ENCODE results near the gene SCAMP1. TPM values are rescaled to one million over a fixed set of nuclear protein-coding genes. Genes with fewer than 3 reads are reported as not detected.

The SCAMP1 gene

DNA sequence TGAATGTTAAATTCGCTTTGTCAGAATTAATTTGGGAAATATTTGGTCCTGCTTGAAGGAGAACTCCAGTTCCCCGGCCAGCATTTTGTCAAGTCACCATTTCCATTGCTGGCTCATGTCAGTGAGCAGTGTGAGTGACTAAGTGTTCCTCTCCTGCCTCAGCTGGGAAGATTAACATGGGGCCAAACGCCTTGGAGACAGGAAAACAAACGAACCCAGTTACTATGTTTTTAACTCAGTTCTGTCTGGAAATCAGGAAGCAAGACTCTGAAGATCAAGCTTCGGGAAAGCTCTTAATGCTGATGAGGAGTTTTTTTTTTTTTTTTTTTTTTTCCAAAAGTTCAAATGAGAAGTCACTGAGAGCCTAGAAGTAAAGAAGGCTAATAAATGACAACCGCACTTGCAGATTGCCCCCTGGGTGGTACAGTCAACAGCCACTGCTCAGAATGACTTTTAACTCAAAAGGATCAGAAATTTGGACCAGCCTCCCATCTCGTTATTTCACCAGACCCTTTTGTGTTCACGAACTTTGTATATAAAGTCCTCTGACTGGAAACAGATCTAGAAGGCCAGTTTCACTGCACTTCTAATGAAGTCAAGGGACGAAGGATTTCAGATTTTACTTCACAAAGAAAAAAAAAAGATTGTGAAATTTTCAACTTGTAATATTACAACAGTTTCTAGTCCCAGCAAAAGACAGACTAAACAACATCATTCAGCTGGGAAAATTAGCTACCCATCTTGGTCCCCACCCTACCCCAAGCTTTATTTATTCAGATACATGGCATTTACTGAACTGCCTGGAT lies 166.8 kb downstream of the SCAMP1 start:
- no peak overlapping the region for H4K8ac ChIP-seq (ENCODE audit: low read length)
- H2AFZ ChIP-seq (ENCODE audit: low read depth, low read length) = no peak overlapping the region
- peak overlapping the region; percentile 94 for H3K9ac ChIP-seq (ENCODE audit: low read length)
- H3K14ac ChIP-seq (ENCODE audit: low read length in 2 of 2) = no peak overlapping the region
- H3K9me3 ChIP-seq (ENCODE audit: control insufficient read depth, low read length) = no peaks in the 10 kb centered on the region
- no peak overlapping the region for H2BK120ac ChIP-seq (ENCODE audit: low read depth, low read length)
- H3K18ac ChIP-seq (ENCODE audit: low read depth in 1 of 2, low read length in 2 of 2) = no peak overlapping the region
- peaks cover 0 to 8% of the 10 kb centered on the region in 2 experiments for H3K36me3 ChIP-seq (ENCODE audit: control insufficient read depth in 1 of 2, insufficient read depth in 2 of 2, low read depth in 1 of 2, low read length in 2 of 2)
- no peak overlapping the region for H2BK5ac ChIP-seq (ENCODE audit: low read depth, low read length, poor library complexity, severe bottlenecking)
- peaks cover 11% of the 10 kb centered on the region for H3K79me1 ChIP-seq (replicated peaks; ENCODE audit: low read length, poor library complexity, severe bottlenecking)
- peak; percentile 99 for DNase-seq
- no peak overlapping the region for H2BK15ac ChIP-seq (ENCODE audit: low read depth, poor library complexity, severe bottlenecking)
- no peak overlapping the region for H3K23ac ChIP-seq (ENCODE audit: low read length in 2 of 2)
- no peak overlapping the region for H2AK5ac ChIP-seq (ENCODE audit: low read length, severe bottlenecking)
- 26% methylated on average over 8 of the region's 9 CpGs for WGBS
- no peaks in the 10 kb centered on the region for H3K27me3 ChIP-seq (ENCODE audit: control insufficient read depth in 1 of 2, insufficient read depth in 1 of 2, low read length in 2 of 2)
- peak overlapping the region in 1 of 2 experiments; percentile 7 for H3K4me3 ChIP-seq (ENCODE audit: insufficient read depth in 1 of 2, low read depth in 1 of 2, low read length in 2 of 2)
- H2BK12ac ChIP-seq (ENCODE audit: low read length in 2 of 2) = peak overlapping the region in 1 of 2 experiments; percentile 54
- H4K91ac ChIP-seq (ENCODE audit: low read length) = no peak overlapping the region
- no peak overlapping the region for H3K4me2 ChIP-seq (ENCODE audit: low read length, poor library complexity, severe bottlenecking)
- H3K27ac ChIP-seq (ENCODE audit: low read length, poor library complexity, severe bottlenecking) = no peak overlapping the region
- peak overlapping the region in 1 of 2 experiments; percentile 71 for H3K4ac ChIP-seq (ENCODE audit: low read depth in 1 of 2, low read length in 2 of 2)
- H3K4me1 ChIP-seq (ENCODE audit: control insufficient read depth, insufficient read depth, low read depth, low read length) = peaks cover 10% of the 10 kb centered on the region

DNA sequence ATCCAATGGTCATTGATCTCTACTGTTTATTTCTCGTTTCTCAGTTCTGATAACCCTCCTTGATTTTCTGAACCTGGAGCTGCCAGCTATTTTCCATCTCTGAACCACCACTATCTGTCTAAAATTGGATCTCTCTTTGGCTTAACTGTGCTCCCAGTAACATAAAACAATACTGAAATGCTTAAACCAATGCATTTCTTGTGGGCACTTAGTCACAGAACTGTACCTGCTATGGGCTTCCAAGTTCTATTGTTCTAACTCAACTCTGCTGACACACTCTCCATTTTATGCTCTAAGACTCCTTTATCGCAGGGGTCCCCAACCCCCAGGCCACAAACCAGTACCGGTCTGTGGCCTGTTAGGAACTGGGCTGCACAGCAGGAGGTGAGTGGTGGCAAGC lies 167.5 kb downstream of the SCAMP1 start:
- Histone ChIP-seq H3K14ac (ENCODE audit: low read length in 2 of 2) (peak overlapping the region in 1 of 2 experiments; percentile 36), H4K8ac (ENCODE audit: low read length) (no peak overlapping the region), H3K23ac (ENCODE audit: low read length in 2 of 2) (no peak overlapping the region), H3K4ac (ENCODE audit: low read depth in 1 of 2, low read length in 2 of 2) (peak overlapping the region; percentile 39 to 78), H3K27ac (ENCODE audit: low read length, poor library complexity, severe bottlenecking) (no peak overlapping the region), H3K4me3 (ENCODE audit: insufficient read depth in 1 of 2, low read depth in 1 of 2, low read length in 2 of 2) (no peak overlapping the region), H2BK5ac (ENCODE audit: low read depth, low read length, poor library complexity, severe bottlenecking) (no peak overlapping the region), H4K91ac (ENCODE audit: low read length) (no peak overlapping the region), H3K79me1 (replicated peaks; ENCODE audit: low read length, poor library complexity, severe bottlenecking) (peaks cover 13% of the 10 kb centered on the region), H3K4me1 (ENCODE audit: control insufficient read depth, insufficient read depth, low read depth, low read length) (peaks cover 10% of the 10 kb centered on the region), H3K18ac (ENCODE audit: low read depth in 1 of 2, low read length in 2 of 2) (peak overlapping the region; percentile 37 to 59), H3K9me3 (ENCODE audit: control insufficient read depth, low read length) (no peaks in the 10 kb centered on the region), H2AK5ac (ENCODE audit: low read length, severe bottlenecking) (peak overlapping the region; percentile 61), H3K9ac (ENCODE audit: low read length) (peak overlapping the region; percentile 94), H2BK120ac (ENCODE audit: low read depth, low read length) (no peak overlapping the region), H3K27me3 (ENCODE audit: control insufficient read depth in 1 of 2, insufficient read depth in 1 of 2, low read length in 2 of 2) (no peaks in the 10 kb centered on the region), H2AFZ (ENCODE audit: low read depth, low read length) (no peak overlapping the region), H3K36me3 (ENCODE audit: control insufficient read depth in 1 of 2, insufficient read depth in 2 of 2, low read depth in 1 of 2, low read length in 2 of 2) (peaks cover 0 to 3% of the 10 kb centered on the region in 2 experiments), H3K4me2 (ENCODE audit: low read length, poor library complexity, severe bottlenecking) (no peak overlapping the region), H2BK12ac (ENCODE audit: low read length in 2 of 2) (peak overlapping the region in 1 of 2 experiments; percentile 77), H2BK15ac (ENCODE audit: low read depth, poor library complexity, severe bottlenecking) (peak overlapping the region; percentile 40)
- WGBS = 79% methylated on average over 3 of the region's 3 CpGs
- no peak for DNase-seq

Small RNA genes within 50 kb of the gene (small RNA-seq; reads per million reads assigned to genes)
- gene RF00019 (ENCODE audit: low read depth) = not detected
- gene RNU6-183P (ENCODE audit: low read depth) = not detected

Data from mesenchymal stem cell (in vitro differentiated cells and primary cell).